ENCODE measurements around the gene SULF2. TPM values are rescaled to one million over a fixed set of nuclear protein-coding genes. Genes with fewer than 3 reads are reported as not detected.
A peak's percentile ranks its signal among the peaks of the same experiment; 100 is the strongest.

Gene SULF2
- total and polyA plus RNA-seq, 2 of the 4 experiments (the other 2 are of a cell fraction), result 0.54 to 0.77 TPM

GRCh38 chr20:47792021-47792618 lies 6.8 kb upstream of the SULF2 start:
- no peaks in the 10 kb centered on the region for H3K9me3 ChIP-seq (ENCODE audit: control insufficient read depth, insufficient read depth, low read length)
- no peak overlapping the region for H2BK5ac ChIP-seq (ENCODE audit: low read depth, low read length, poor library complexity, severe bottlenecking)
- peaks cover 19% of the 10 kb centered on the region for H3K27me3 ChIP-seq (ENCODE audit: control insufficient read depth, insufficient read depth, low read length)
- H3K23ac ChIP-seq (ENCODE audit: low read depth, low read length), result no peak overlapping the region
- peak; percentile 84 for DNase-seq
- H4K5ac ChIP-seq (ENCODE audit: low read depth, low read length), result no peak overlapping the region
- no peak overlapping the region for H3K4me3 ChIP-seq (ENCODE audit: insufficient read depth, low read depth, low read length)
- H2BK20ac ChIP-seq (ENCODE audit: low read depth, low read length), result no peak overlapping the region
- dilution Hi-C loops (cut with HindIII; ENCODE audit: low sequenced_read_pairs, unreplicated experiment), result no loop called here
- ChIA-PET CTCF (interaction anchor here (1.5 kb wide), 1 partner anchor 828 kb away, joined by 4 read pairs; no protein-coding TSS in a partner anchor), POLR2A (ENCODE audit: unreplicated experiment) (no interaction called here)
- H3K9ac ChIP-seq (ENCODE audit: low read depth, low read length), result no peak overlapping the region
- WGBS, 2 experiments (ENCODE audit: extremely low coverage in 2 of 2, insufficient read length in 1 of 2), result no CpG with 5 or more reads among the region's 9 CpGs
- no peak overlapping the region for H3K14ac ChIP-seq (replicated peaks; ENCODE audit: low read depth, low read length)
- no peak overlapping the region for H4K91ac ChIP-seq (ENCODE audit: insufficient read depth, low read depth, low read length)
- no peak overlapping the region for H2BK15ac ChIP-seq (ENCODE audit: low read depth, low read length)
- no peaks in the 10 kb centered on the region for H4K20me1 ChIP-seq (ENCODE audit: insufficient read depth, low read length)
- no peak overlapping the region for H3K4ac ChIP-seq (ENCODE audit: low read depth, low read length)
- ATAC-seq (ENCODE audit: low read depth), result peak; percentile 97
- in situ Hi-C loops (cut with MboI; ENCODE audit: low sequenced_read_pairs), result no loop called here
- intact Hi-C loops (cut with micrococcal nuclease), result no loop called here
- no peak overlapping the region for H3K18ac ChIP-seq (ENCODE audit: low read depth, low read length)
- no peak overlapping the region for H2BK120ac ChIP-seq (ENCODE audit: low read depth, low read length)
- H3K56ac ChIP-seq (ENCODE audit: extremely low read depth, insufficient read depth, low read length), result no peak overlapping the region
- H3K27ac ChIP-seq (ENCODE audit: insufficient read depth, low read length), result peak overlapping the region; percentile 49; the same call in 1 of the 2 replicates
- no TSS peak for BruUV-seq (replicated peaks)
- peak overlapping the region; percentile 33; the same call in 1 of the 2 replicates for H3K4me2 ChIP-seq (ENCODE audit: low read depth, low read length)
- no peaks in the 10 kb centered on the region for H3K36me3 ChIP-seq (ENCODE audit: control insufficient read depth, insufficient read depth, low read length)
- no peaks in the 10 kb centered on the region for H3K9me1 ChIP-seq (ENCODE audit: insufficient read depth, low read length)
- no peak overlapping the region for H2AK9ac ChIP-seq (replicated peaks; ENCODE audit: low read depth, low read length, poor library complexity)
- H2AK5ac ChIP-seq (ENCODE audit: low read depth, low read length), result no peak overlapping the region
- peaks cover 9% of the 10 kb centered on the region; the same call in 1 of the 2 replicates for H3K4me1 ChIP-seq (ENCODE audit: control insufficient read depth, insufficient read depth, low read length)
- TF ChIP-seq FOS (IDR thresholded peaks at IDR 0.05; ENCODE audit: low read depth, low read length) (peak; percentile 62; the same call in 1 of the 2 replicates), CTCF (conservative IDR thresholded peaks at IDR 0.05; ENCODE audit: low read depth, low read length) (no peak)
- H4K8ac ChIP-seq (ENCODE audit: low read depth in 2 of 2, low read length in 2 of 2), result no peak overlapping the region
- no peak overlapping the region for H2AFZ ChIP-seq (replicated peaks; ENCODE audit: low read length, poor library complexity)
- no peaks in the 10 kb centered on the region for H3K79me1 ChIP-seq (ENCODE audit: low read depth in 1 of 2, low read length in 2 of 2)

Measured in IMR-90 (cell line).